ENCODE results near the gene BOD1L1.

Gene BOD1L1

DNA sequence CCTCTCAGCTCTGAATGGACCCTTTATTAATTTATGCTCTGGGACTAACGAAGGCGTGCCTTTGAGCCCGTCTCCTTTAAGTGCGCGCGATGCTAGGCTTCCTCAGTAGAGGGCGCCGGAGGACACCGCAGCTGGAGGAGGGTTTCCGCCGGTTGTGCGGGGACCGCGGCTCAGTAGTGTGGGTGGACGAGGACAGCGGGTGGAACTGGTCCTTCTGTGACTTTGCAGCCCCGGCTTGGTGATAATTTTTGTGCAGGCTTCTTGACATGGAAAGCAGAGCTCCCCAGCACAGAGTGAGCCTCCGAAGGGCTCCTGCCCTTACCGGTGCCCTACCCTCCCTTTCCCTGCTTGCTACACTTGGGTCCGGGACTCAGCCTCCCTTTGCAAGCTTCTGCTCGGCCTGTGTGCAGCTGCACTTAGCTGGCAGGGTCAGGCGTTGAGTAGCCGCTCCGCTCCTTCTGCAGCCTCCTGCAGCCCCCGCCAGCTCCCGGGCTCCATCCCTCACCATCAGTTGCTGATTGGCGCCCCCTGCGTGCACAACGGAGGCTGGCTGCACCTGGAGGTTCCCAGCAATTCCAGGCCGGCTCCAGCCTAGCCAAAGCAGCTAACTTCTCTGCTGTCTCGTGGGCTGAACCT is 26.8 kb upstream of the BOD1L1 start (continued):
- TF ChIP-seq ZBTB11 (tag by site-specific recombination; conservative IDR thresholded peaks at IDR 0.05; ENCODE audit: low read depth) (peak; percentile 31; the same call in 1 of the 2 replicates), ZNF664 (tag by site-specific recombination; IDR thresholded peaks at IDR 0.05) (no peak), ZNF274 (IDR thresholded peaks at IDR 0.05; ENCODE audit: low read length) (no peak), ZNF274 (tag by site-specific recombination; IDR thresholded peaks at IDR 0.05; ENCODE audit: borderline replicate concordance) (no peak), ZSCAN16 (tag by site-specific recombination; IDR thresholded peaks at IDR 0.05) (no peak), ZNF23 (tag by site-specific recombination; IDR thresholded peaks at IDR 0.05; ENCODE audit: borderline replicate concordance) (no peak), ZNF140 (tag by site-specific recombination; IDR thresholded peaks at IDR 0.05) (no peak), ZNF548 (tag by site-specific recombination; IDR thresholded peaks at IDR 0.05) (no peak), ZNF837 (tag by site-specific recombination; IDR thresholded peaks at IDR 0.05) (no peak), GLIS1 (tag by site-specific recombination; IDR thresholded peaks at IDR 0.05) (no peak), KLF10 (tag by site-specific recombination; IDR thresholded peaks at IDR 0.05) (no peak), EGR2 (tag by site-specific recombination; IDR thresholded peaks at IDR 0.05; ENCODE audit: low read depth) (no peak), ZFP37 (tag by site-specific recombination; IDR thresholded peaks at IDR 0.05) (no peak), ZFP69B (tag by site-specific recombination; IDR thresholded peaks at IDR 0.05) (no peak), BCL11B (tag by site-specific recombination; IDR thresholded peaks at IDR 0.05; ENCODE audit: low read depth) (no peak), ZNF624 (tag by site-specific recombination; IDR thresholded peaks at IDR 0.05) (no peak), ZNF175 (tag by site-specific recombination; IDR thresholded peaks at IDR 0.05) (no peak), PRDM4 (tag by site-specific recombination; IDR thresholded peaks at IDR 0.05) (no peak), ZNF626 (tag by site-specific recombination; IDR thresholded peaks at IDR 0.05) (no peak), ZNF76 (tag by site-specific recombination; IDR thresholded peaks at IDR 0.05; ENCODE audit: borderline replicate concordance, low read depth) (no peak), ZNF292 (tag by site-specific recombination; IDR thresholded peaks at IDR 0.05; ENCODE audit: borderline replicate concordance, low read depth) (no peak), ZNF335 (tag by site-specific recombination; conservative IDR thresholded peaks at IDR 0.05) (peak; percentile 75), ZNF248 (tag by site-specific recombination; IDR thresholded peaks at IDR 0.05) (no peak), ZNF529 (tag by site-specific recombination; IDR thresholded peaks at IDR 0.05; ENCODE audit: insufficient replicate concordance) (no peak), ZNF2 (tag by site-specific recombination; IDR thresholded peaks at IDR 0.05) (0 out of 2 replicates have a peak, but pooled peaks have one; percentile 32)
- TF ChIP-seq, protein P1, sequence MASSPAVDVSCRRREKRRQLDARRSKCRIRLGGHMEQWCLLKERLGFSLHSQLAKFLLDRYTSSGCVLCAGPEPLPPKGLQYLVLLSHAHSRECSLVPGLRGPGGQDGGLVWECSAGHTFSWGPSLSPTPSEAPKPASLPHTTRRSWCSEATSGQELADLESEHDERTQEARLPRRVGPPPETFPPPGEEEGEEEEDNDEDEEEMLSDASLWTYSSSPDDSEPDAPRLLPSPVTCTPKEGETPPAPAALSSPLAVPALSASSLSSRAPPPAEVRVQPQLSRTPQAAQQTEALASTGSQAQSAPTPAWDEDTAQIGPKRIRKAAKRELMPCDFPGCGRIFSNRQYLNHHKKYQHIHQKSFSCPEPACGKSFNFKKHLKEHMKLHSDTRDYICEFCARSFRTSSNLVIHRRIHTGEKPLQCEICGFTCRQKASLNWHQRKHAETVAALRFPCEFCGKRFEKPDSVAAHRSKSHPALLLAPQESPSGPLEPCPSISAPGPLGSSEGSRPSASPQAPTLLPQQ (tag by site-specific recombination; IDR thresholded peaks at IDR 0.05) = 0 out of 2 replicates have a peak, but pooled peaks have one; percentile 33
- TF ChIP-seq, protein P2, sequence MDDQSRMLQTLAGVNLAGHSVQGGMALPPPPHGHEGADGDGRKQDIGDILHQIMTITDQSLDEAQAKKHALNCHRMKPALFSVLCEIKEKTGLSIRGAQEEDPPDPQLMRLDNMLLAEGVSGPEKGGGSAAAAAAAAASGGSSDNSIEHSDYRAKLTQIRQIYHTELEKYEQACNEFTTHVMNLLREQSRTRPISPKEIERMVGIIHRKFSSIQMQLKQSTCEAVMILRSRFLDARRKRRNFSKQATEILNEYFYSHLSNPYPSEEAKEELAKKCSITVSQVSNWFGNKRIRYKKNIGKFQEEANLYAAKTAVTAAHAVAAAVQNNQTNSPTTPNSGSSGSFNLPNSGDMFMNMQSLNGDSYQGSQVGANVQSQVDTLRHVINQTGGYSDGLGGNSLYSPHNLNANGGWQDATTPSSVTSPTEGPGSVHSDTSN (CRISPR knock-in tag; IDR thresholded peaks at IDR 0.05) = no peak
- TF ChIP-seq, protein P3, sequence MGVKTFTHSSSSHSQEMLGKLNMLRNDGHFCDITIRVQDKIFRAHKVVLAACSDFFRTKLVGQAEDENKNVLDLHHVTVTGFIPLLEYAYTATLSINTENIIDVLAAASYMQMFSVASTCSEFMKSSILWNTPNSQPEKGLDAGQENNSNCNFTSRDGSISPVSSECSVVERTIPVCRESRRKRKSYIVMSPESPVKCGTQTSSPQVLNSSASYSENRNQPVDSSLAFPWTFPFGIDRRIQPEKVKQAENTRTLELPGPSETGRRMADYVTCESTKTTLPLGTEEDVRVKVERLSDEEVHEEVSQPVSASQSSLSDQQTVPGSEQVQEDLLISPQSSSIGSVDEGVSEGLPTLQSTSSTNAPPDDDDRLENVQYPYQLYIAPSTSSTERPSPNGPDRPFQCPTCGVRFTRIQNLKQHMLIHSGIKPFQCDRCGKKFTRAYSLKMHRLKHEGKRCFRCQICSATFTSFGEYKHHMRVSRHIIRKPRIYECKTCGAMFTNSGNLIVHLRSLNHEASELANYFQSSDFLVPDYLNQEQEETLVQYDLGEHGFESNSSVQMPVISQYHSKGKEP (tag by site-specific recombination; IDR thresholded peaks at IDR 0.05) = no peak
